ENCODE results near the gene NLRP6.

The NLRP6 gene

GRCh38 chr11:255816-256215, 22.4 kb upstream of the NLRP6 start:
- TF ChIP-seq CREB5 (CRISPR knock-in tag; IDR thresholded peaks at IDR 0.05; ENCODE audit: low read depth): no peak
- no peak for TF ChIP-seq ZFP30 (CRISPR knock-in tag; IDR thresholded peaks at IDR 0.05)
- TF ChIP-seq BACH2 (CRISPR knock-in tag; IDR thresholded peaks at IDR 0.05; ENCODE audit: borderline replicate concordance): no peak
- TF ChIP-seq ZC3H10 (CRISPR knock-in tag; IDR thresholded peaks at IDR 0.05): no peak
- TF ChIP-seq ISL1 (CRISPR knock-in tag; IDR thresholded peaks at IDR 0.05): no peak
- TF ChIP-seq RARB (CRISPR knock-in tag; IDR thresholded peaks at IDR 0.05): no peak
- ATAC-seq: no peak

- TF ChIP-seq BACH2 (CRISPR knock-in tag; IDR thresholded peaks at IDR 0.05; ENCODE audit: borderline replicate concordance): no peak
- no peak for TF ChIP-seq ZNF565 (CRISPR knock-in tag; conservative IDR thresholded peaks at IDR 0.05; ENCODE audit: low read depth)
- no peak for TF ChIP-seq ARNTL (CRISPR knock-in tag; IDR thresholded peaks at IDR 0.05; ENCODE audit: borderline replicate concordance, low read depth)
- no peak for TF ChIP-seq ZFP30 (CRISPR knock-in tag; IDR thresholded peaks at IDR 0.05)
- TF ChIP-seq ISL1 (CRISPR knock-in tag; IDR thresholded peaks at IDR 0.05): no peak
- TF ChIP-seq ZFP3 (CRISPR knock-in tag; IDR thresholded peaks at IDR 0.05): no peak
- TF ChIP-seq CREB5 (CRISPR knock-in tag; IDR thresholded peaks at IDR 0.05; ENCODE audit: low read depth): no peak
- TF ChIP-seq ZNF70 (CRISPR knock-in tag; IDR thresholded peaks at IDR 0.05): no peak
- TF ChIP-seq GLIS3 (CRISPR knock-in tag; IDR thresholded peaks at IDR 0.05): no peak
- ATAC-seq: no peak
These were observed 21.1 kb upstream of the NLRP6 start for GRCh38 chr11:256952-257737.

GRCh38 chr11:257766-258493, 20.3 kb upstream of the NLRP6 start:
- TF ChIP-seq SNAI2 (CRISPR knock-in tag; IDR thresholded peaks at IDR 0.05) (no peak), RARB (CRISPR knock-in tag; IDR thresholded peaks at IDR 0.05) (no peak), ARNTL (CRISPR knock-in tag; IDR thresholded peaks at IDR 0.05; ENCODE audit: borderline replicate concordance, low read depth) (no peak)
- 0 out of 3 replicates have a peak, but pooled peaks have one; percentile 41 for ATAC-seq

- TF ChIP-seq ZFP3 (CRISPR knock-in tag; IDR thresholded peaks at IDR 0.05) (no peak), ARNTL (CRISPR knock-in tag; IDR thresholded peaks at IDR 0.05; ENCODE audit: borderline replicate concordance, low read depth) (no peak), OSR1 (CRISPR knock-in tag; IDR thresholded peaks at IDR 0.05) (no peak), PATZ1 (CRISPR knock-in tag; IDR thresholded peaks at IDR 0.05; ENCODE audit: borderline replicate concordance) (no peak), ZC3H10 (CRISPR knock-in tag; IDR thresholded peaks at IDR 0.05) (no peak), PPARA (CRISPR knock-in tag; IDR thresholded peaks at IDR 0.05; ENCODE audit: borderline replicate concordance) (no peak), ZFP30 (CRISPR knock-in tag; IDR thresholded peaks at IDR 0.05) (no peak), CSDC2 (CRISPR knock-in tag; IDR thresholded peaks at IDR 0.05) (no peak), TOX (CRISPR knock-in tag; IDR thresholded peaks at IDR 0.05; ENCODE audit: borderline replicate concordance) (no peak), POU6F1 (CRISPR knock-in tag; IDR thresholded peaks at IDR 0.05; ENCODE audit: borderline replicate concordance, low read depth) (no peak), ZNF565 (CRISPR knock-in tag; conservative IDR thresholded peaks at IDR 0.05; ENCODE audit: low read depth) (no peak), TSHZ2 (CRISPR knock-in tag; IDR thresholded peaks at IDR 0.05) (no peak), ZNF8 (CRISPR knock-in tag; IDR thresholded peaks at IDR 0.05) (no peak)
- no peak for ATAC-seq
These were observed 18.8 kb upstream of the NLRP6 start for GRCh38 chr11:259413-259812.

Data from SK-N-SH treated with all-trans-retinoic acid at 6 μM for 48 hours (cell line).